HCT116 (cell line): ENCODE data around the gene LCP1. TPM values are rescaled to one million over a fixed set of nuclear protein-coding genes. Genes with fewer than 3 reads are reported as not detected.

ENCODE experiments used
- ATAC-seq: fragments of 200-7000 bp; cut with Tn5 transposase; 2 replicates; pipeline ENCODE4 v1.9.1; 2020; ENCODE audit warnings: mild to moderate bottlenecking, moderate library complexity
- BruUV-seq: library from RNA; stranded (reverse); fragments of 400-500 nt; replicated peaks from 2 replicates; lab custom pipeline; 2021; lab: Mats Ljungman, UMichigan
- CTCF ChIA-PET: fragments of 300-600 bp; sonication (Branson Sonifier 250); formaldehyde crosslinking; loops from one replicate; lab custom pipeline; 2021; ENCODE audit warnings: antibody characterized with exemption; lab: Charles Lee
- POLR2A ChIA-PET: fragments of 300-600, 350-600 bp; sonication (Branson Sonifier 250); formaldehyde crosslinking; loops from one replicate; lab custom pipeline; 2021; ENCODE audit warnings: antibody characterized with exemption; lab: Charles Lee
- RAD21 ChIA-PET, 2 experiments: fragments of 300-600 bp; sonication (Branson Sonifier 250); formaldehyde crosslinking; loops; one replicate each; lab custom pipeline; 2023; ENCODE audit warnings: low total read pairs in 2 of 2; ENCODE audit not compliant: uncharacterized antibody in 2 of 2, unreplicated experiment in 2 of 2, low non-redundant PET in 1 of 2; lab: Charles Lee
- DNase-seq: peaks from one replicate; pipeline ENCODE4 v3.0.0-alpha.2; 2010; ENCODE audit warnings: low read depth, low spot score
- H2AFZ ChIP-seq: fragments of 200-600 bp; shearing (Covaris generic), sonication (generic); 2 replicates; pipeline ENCODE4 v1.6.1; 2017; ENCODE audit warnings: low read depth, mixed run types, mixed read lengths, antibody characterized with exemption, low read length; ENCODE audit not compliant: poor library complexity, severe bottlenecking
- H3K27ac ChIP-seq: 2 replicates; pipeline ENCODE4 v1.5.1; 2012; ENCODE audit warnings: low read depth, low read length
- H3K27me3 ChIP-seq: fragments of 200-600 bp; sonication (generic); 2 replicates; pipeline ENCODE4 v1.6.1; 2016; ENCODE audit warnings: mixed run types, low read length, mixed read lengths; ENCODE audit not compliant: insufficient read depth
- H3K36me3 ChIP-seq, 2 experiments: fragments of 200-500 bp in 1 of 2; fragments of 200-600 bp in 1 of 2; sonication (Bioruptor generic) in 1 of 2; sonication (generic) in 1 of 2; 2 replicates each; pipeline versions ENCODE4 v1.5.1 to v1.6.1; 2014 to 2016; ENCODE audit warnings: low read length in 2 of 2, inconsistent platforms in 1 of 2, mixed read lengths in 1 of 2, mixed run types in 1 of 2; ENCODE audit not compliant: insufficient read depth in 2 of 2, control insufficient read depth in 1 of 2
- H3K4me1 ChIP-seq, 2 experiments: fragments of 200-600 bp in 1 of 2; sonication (generic) in 1 of 2; 2 replicates each; pipeline versions ENCODE4 v1.5.1 to v1.6.1; 2012 to 2017; ENCODE audit warnings: low read length in 2 of 2, inconsistent platforms in 1 of 2, mild to moderate bottlenecking in 1 of 2, mixed read lengths in 1 of 2, mixed run types in 1 of 2, moderate library complexity in 1 of 2; ENCODE audit not compliant: insufficient read depth in 2 of 2, control insufficient read depth in 1 of 2
- H3K4me2 ChIP-seq: fragments of 200-600 bp; sonication (generic); 2 replicates; pipeline ENCODE4 v1.6.1; 2017; ENCODE audit warnings: mixed run types, low read length, mixed read lengths
- H3K4me3 ChIP-seq, 2 experiments: fragments of 200-600 bp in 1 of 2; sonication (generic) in 1 of 2; replicated peaks in 1 of 2; 2 replicates each; pipeline ENCODE4 v1.5.1; 2011 to 2016; ENCODE audit warnings: low read length in 2 of 2, control low read depth in 1 of 2, low read depth in 1 of 2, mild to moderate bottlenecking in 1 of 2, mixed read lengths in 1 of 2, mixed run types in 1 of 2
- H3K79me2 ChIP-seq: fragments of 200-600 bp; sonication (generic); 2 replicates; pipeline ENCODE4 v1.6.1; 2017; ENCODE audit warnings: mild to moderate bottlenecking, mixed run types, low read length, moderate library complexity, mixed read lengths; ENCODE audit not compliant: insufficient read depth
- H3K9ac ChIP-seq: fragments of 200-600 bp; sonication (generic); 2 replicates; pipeline ENCODE4 v1.6.1; 2016; ENCODE audit warnings: low read length, mixed read lengths
- H3K9me2 ChIP-seq: fragments of 200-600 bp; sonication (generic), shearing (Covaris generic); 2 replicates; pipeline ENCODE4 v1.6.1; 2017; ENCODE audit warnings: mixed run types, mild to moderate bottlenecking, moderate library complexity; ENCODE audit not compliant: insufficient read depth
- H3K9me3 ChIP-seq, 2 experiments: fragments of 200-500 bp in 1 of 2; fragments of 200-600 bp in 1 of 2; sonication (Bioruptor generic) in 1 of 2; sonication (generic) in 1 of 2; 2 replicates each; pipeline ENCODE4 v1.6.1; 2014 to 2017; ENCODE audit warnings: low read length in 2 of 2, mixed read lengths in 2 of 2, inconsistent platforms in 1 of 2, low read depth in 1 of 2, mild to moderate bottlenecking in 1 of 2, mixed run types in 1 of 2, moderate library complexity in 1 of 2; ENCODE audit not compliant: control insufficient read depth in 1 of 2, insufficient read depth in 1 of 2
- H4K20me1 ChIP-seq: fragments of 200-600 bp; sonication (generic), shearing (Covaris generic); 2 replicates; pipeline ENCODE4 v1.6.1; 2017; ENCODE audit warnings: mixed run types, mild to moderate bottlenecking, moderate library complexity; ENCODE audit not compliant: insufficient read depth
- CBX3 ChIP-seq: IDR thresholded peaks from 2 replicates; pipeline ENCODE4 v1.6.1; 2012; ENCODE audit warnings: low read depth
- CEBPB ChIP-seq: IDR thresholded peaks from 2 replicates; pipeline ENCODE4 v1.6.1; 2012; ENCODE audit warnings: low read depth
- ELF1 ChIP-seq: IDR thresholded peaks from 2 replicates; pipeline ENCODE4 v1.6.1; 2012; ENCODE audit warnings: low read depth, borderline replicate concordance
- FOSL1 ChIP-seq: IDR thresholded peaks from 2 replicates; pipeline ENCODE4 v1.6.1; 2012; ENCODE audit warnings: low read depth
- MAX ChIP-seq: IDR thresholded peaks from 2 replicates; pipeline ENCODE4 v1.6.1; 2012
- POLR2AphosphoS5 ChIP-seq: IDR thresholded peaks from 2 replicates; pipeline ENCODE4 v1.6.1; 2011; ENCODE audit warnings: mild to moderate bottlenecking, low read depth, low read length, moderate library complexity
- ZNF274 ChIP-seq: fragments of 200-500 bp; sonication (Bioruptor generic); IDR thresholded peaks from 2 replicates; pipeline ENCODE4 v1.6.1; 2014; ENCODE audit warnings: mild to moderate bottlenecking, low read depth, low read length, inconsistent platforms
- intact Hi-C: fragments of 100-400 bp; cut with micrococcal nuclease; formaldehyde crosslinking; loops from 2 replicates; pipeline ENCODE4 v1.10.0; 2022
- total RNA-seq: library from RNA; stranded (reverse); gene quantifications from one replicate; pipeline ENCODE4 v1.2.1, GENCODE V29; 2021; ENCODE audit not compliant: unreplicated experiment
- TF ChIP-seq, protein P1 (sequence below): IDR thresholded peaks from 2 replicates; pipeline ENCODE4 v1.6.1; 2012

Gene LCP1
- total RNA-seq, 1 experiment from 2014 or later, result 2.2 TPM

DNA sequence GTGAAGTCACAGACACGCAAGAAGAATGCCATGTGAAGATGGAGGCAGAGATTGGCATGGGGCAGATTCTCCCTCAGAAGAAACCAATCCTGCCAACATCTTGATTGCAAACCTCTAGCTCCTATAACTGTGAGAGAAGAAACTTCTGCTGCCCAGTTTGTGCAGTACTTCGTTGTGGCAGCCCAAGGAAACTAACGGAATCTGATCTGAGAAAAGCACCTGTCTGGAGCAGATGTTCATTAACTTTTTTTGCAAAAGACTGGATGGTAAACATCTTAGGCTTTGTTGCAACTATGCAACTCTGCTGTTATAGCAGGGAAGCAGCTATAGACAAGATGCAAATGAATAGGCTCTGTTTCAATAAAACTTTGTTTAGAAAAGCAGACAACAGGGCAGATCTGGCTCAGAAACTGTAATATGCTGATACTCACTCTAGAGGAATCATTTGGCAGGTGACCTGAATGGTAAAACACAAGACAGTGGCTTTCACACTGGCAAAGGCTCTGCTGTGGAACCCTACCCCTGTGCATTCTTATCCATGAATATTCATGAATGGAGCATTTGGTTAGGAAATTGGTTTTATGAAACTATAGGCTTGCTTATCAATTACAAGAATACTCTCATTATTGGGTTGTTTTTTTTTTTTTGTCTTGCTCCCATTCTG lies 51.9 kb downstream of the LCP1 start:
- Histone ChIP-seq H3K36me3 (no peaks in the 10 kb centered on the region), H3K9me3 (no peaks in the 10 kb centered on the region), H3K9ac (no peak overlapping the region), H4K20me1 (no peaks in the 10 kb centered on the region), H3K79me2 (no peaks in the 10 kb centered on the region), H3K4me1 (peaks cover 8 to 9% of the 10 kb centered on the region in 2 experiments), H3K4me3 (no peak overlapping the region), H3K9me2 (no peaks in the 10 kb centered on the region), H3K27me3 (peaks cover 35% of the 10 kb centered on the region), H2AFZ (no peak overlapping the region), H3K4me2 (no peak overlapping the region), H3K27ac (no peak overlapping the region)
- no peak for DNase-seq
- ChIA-PET RAD21 (no interaction called here), CTCF (interaction anchor here (1.5 kb wide), 1 partner anchor 322 kb away, joined by 5 read pairs; no protein-coding TSS in a partner anchor), POLR2A (no interaction called here)
- intact Hi-C loops, result loop anchor here (5.0 to 10.0 kb wide), 2 partner anchors 205 to 508 kb away; no protein-coding TSS in a partner anchor
- BruUV-seq, result no TSS peak
- TF ChIP-seq FOSL1, result no peak
- TF ChIP-seq MAX, result no peak
- ATAC-seq, result no peak

DNA sequence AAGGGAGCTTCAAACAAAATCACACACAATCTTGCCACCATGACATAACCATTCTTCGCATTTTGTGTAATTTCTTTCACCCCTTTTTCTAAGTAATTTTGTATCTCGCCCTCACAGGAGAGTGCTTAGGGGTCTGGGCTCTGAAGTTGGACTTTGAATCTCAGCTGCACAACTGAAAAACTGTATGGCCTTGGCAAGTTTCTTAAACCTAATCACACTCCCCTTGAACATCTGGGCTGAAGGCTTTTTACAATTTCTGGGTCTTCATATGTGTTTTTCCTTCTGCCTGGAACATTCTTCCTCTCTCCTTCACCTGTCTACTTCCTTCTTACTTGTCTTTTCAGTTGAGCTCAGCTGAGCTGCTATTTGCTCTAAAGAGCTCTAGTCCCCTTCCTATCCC lies 52.9 kb downstream of the LCP1 start:
- no peaks in the 10 kb centered on the region for H3K4me1 ChIP-seq
- TF ChIP-seq, protein P1, sequence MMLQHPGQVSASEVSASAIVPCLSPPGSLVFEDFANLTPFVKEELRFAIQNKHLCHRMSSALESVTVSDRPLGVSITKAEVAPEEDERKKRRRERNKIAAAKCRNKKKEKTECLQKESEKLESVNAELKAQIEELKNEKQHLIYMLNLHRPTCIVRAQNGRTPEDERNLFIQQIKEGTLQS, result no peak
- TF ChIP-seq ZNF274 (no peak), CBX3 (no peak), CEBPB (no peak), ELF1 (no peak), POLR2AphosphoS5 (no peak)
- CTCF ChIA-PET, result interaction anchor here (1.5 kb wide), 1 partner anchor 321 kb away, joined by 5 read pairs; no protein-coding TSS in a partner anchor
- H3K4me2 ChIP-seq, result no peak overlapping the region
- H3K27me3 ChIP-seq, result peaks cover 40% of the 10 kb centered on the region
- no peaks in the 10 kb centered on the region for H4K20me1 ChIP-seq
- POLR2A ChIA-PET, result no interaction called here
- no peaks in the 10 kb centered on the region for H3K9me2 ChIP-seq
- no peak overlapping the region for H2AFZ ChIP-seq
- intact Hi-C loops, result loop anchor here (5.0 to 10.0 kb wide), 2 partner anchors 204 to 507 kb away; no protein-coding TSS in a partner anchor
- no peaks in the 10 kb centered on the region for H3K79me2 ChIP-seq
- no peaks in the 10 kb centered on the region for H3K9me3 ChIP-seq
- BruUV-seq, result no TSS peak
- ATAC-seq (no peak), DNase-seq (no peak)
- H3K4me3 ChIP-seq, result no peak overlapping the region
- RAD21 ChIA-PET, result no interaction called here
- H3K36me3 ChIP-seq, result no peaks in the 10 kb centered on the region
- no peak overlapping the region for H3K27ac ChIP-seq
- H3K9ac ChIP-seq, result no peak overlapping the region
